ENCODE results near the gene SIL1.

The SIL1 gene

GRCh38 chr5:138956801-138957200, 241.4 kb downstream of the SIL1 start:
- no peak for DNase-seq (ENCODE audit: low read depth)

- no peak for DNase-seq (ENCODE audit: low read depth)
Observed at GRCh38 chr5:138955671-138956295, 242.4 kb downstream of the SIL1 start.

- no peak for DNase-seq (ENCODE audit: low read depth)
Observed at GRCh38 chr5:138955013-138955660, 243.0 kb downstream of the SIL1 start.

GRCh38 chr5:138954257-138955012, 243.7 kb downstream of the SIL1 start:
- DNase-seq (ENCODE audit: low read depth): no peak

- peak; percentile 65 for DNase-seq (ENCODE audit: low read depth)
Observed at GRCh38 chr5:138953387-138954256, 244.5 kb downstream of the SIL1 start.

- no peak for DNase-seq (ENCODE audit: low read depth)
Observed at GRCh38 chr5:138952962-138953361, 245.2 kb downstream of the SIL1 start.

GRCh38 chr5:138951986-138952735, 246.0 kb downstream of the SIL1 start:
- no peak for DNase-seq (ENCODE audit: low read depth)

GRCh38 chr5:138951091-138951985, 246.8 kb downstream of the SIL1 start:
- DNase-seq (ENCODE audit: low read depth): no peak

- DNase-seq (ENCODE audit: low read depth): no peak
Observed at GRCh38 chr5:138950421-138951031, 247.6 kb downstream of the SIL1 start.

GRCh38 chr5:138949988-138950387, 248.2 kb downstream of the SIL1 start:
- DNase-seq (ENCODE audit: low read depth): no peak

- DNase-seq (ENCODE audit: low read depth): no peak
Observed at GRCh38 chr5:138949223-138949574, 249.0 kb downstream of the SIL1 start.

GRCh38 chr5:138948471-138949222, 249.5 kb downstream of the SIL1 start:
- DNase-seq (ENCODE audit: low read depth): no peak

- DNase-seq (ENCODE audit: low read depth): no peak
Observed at GRCh38 chr5:138947780-138948179, 250.4 kb downstream of the SIL1 start.

GRCh38 chr5:138946831-138947560, 251.2 kb downstream of the SIL1 start:
- DNase-seq (ENCODE audit: low read depth): no peak

- DNase-seq (ENCODE audit: low read depth): no peak
Observed at GRCh38 chr5:138946241-138946623, 251.9 kb downstream of the SIL1 start.

GRCh38 chr5:138945421-138946240, 252.5 kb downstream of the SIL1 start:
- no peak for DNase-seq (ENCODE audit: low read depth)

GRCh38 chr5:138944527-138945322, 253.4 kb downstream of the SIL1 start:
- DNase-seq (ENCODE audit: low read depth): peak; percentile 18
